GM18507 (cell line): Measurements from ENCODE around the gene CPEB2.

ENCODE experiments used
- DNase-seq: peaks from one replicate; pipeline ENCODE4 v3.0.0; 2011; ENCODE audit warnings: low read depth; ENCODE audit not compliant: insufficient read length; ENCODE audit errors: extremely low spot score
- FAIRE-seq: peaks from 2 replicates; lab custom pipeline; 2011; peaks lifted over from hg19 to GRCh38; lab: Jason Lieb, UNC

Gene CPEB2

GRCh38 chr4:15006416-15007024 is 4.2 kb downstream of the CPEB2 start:
- DNase-seq: no peak
- peak; percentile 74 for FAIRE-seq

DNA sequence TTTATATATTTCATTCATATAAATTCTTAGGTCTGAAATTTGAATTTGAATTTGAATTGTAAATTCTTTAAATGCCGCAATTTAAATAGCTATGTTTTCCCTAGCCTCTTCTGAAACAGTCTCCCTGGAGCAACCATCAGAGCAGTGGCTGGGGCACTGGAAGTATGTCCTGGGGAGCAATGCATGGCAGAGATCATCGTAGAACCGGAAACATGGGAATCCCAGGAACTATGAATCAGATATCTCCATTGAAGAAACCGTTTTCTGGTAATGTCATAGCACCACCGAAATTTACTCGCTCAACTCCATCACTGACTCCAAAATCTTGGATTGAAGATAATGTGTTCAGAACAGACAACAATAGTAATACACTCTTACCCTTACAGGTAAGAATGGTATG is 4.9 kb downstream of the CPEB2 start:
- DNase-seq (no peak), FAIRE-seq (no peak)

GRCh38 chr4:15010038-15010585 is 7.8 kb downstream of the CPEB2 start:
- no peak for DNase-seq
- no peak for FAIRE-seq

DNA sequence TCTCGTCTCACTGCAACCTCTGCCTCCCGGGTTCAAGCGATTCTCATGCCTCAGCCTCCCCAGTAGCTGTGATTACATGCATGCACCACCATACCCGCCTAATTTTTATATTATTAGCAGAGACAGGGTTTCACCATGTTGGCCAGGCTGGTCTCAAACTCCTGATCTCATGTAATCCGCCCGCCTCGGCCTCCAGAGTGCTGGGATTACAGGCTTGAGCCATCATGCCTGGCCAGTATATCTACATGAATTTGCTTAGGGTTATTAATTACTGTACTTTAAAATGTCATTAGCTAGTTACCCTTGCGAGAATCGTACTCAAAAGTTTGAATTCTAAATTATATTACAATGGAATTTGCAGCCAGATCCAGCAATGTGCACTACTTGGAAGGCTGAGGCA is 8.9 kb downstream of the CPEB2 start:
- FAIRE-seq: no peak
- no peak for DNase-seq

DNA sequence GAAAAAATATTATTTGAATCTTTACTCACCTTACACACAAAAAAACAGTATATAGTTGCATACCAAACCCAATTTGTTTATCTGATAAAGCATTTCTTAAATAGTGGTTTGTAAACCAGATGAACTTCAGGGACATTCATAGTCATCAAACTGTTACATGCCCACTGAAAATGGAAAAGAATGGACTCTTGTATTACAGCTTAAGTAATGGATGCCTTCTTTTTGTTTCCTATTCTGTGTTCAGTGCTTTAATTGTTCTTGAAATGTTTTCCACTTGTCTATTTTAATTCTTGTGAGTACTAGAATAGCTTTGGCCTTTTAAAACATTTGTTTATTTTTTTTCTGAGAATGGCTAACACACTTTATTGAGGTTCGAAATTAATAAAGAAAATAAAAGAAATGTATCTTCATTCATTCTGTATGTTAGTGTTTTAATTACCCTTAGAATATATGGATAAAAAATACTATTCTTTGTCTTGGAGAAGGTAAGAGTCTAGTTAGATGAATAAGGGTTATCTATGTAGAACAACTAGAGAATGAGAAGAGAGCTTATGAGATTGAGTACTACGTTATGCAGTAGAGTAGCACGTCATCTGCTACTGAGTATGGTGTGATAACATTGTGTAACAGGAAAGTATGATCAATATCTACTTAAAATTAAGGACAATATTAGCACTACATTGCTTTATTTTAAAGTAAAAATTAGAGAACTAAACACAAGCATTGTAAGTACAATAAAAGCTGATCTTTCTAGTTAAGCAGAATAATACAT is 9.9 kb downstream of the CPEB2 start:
- no peak for DNase-seq
- FAIRE-seq: no peak

GRCh38 chr4:15013585-15013984 is 11.3 kb downstream of the CPEB2 start:
- no peak for FAIRE-seq

DNA sequence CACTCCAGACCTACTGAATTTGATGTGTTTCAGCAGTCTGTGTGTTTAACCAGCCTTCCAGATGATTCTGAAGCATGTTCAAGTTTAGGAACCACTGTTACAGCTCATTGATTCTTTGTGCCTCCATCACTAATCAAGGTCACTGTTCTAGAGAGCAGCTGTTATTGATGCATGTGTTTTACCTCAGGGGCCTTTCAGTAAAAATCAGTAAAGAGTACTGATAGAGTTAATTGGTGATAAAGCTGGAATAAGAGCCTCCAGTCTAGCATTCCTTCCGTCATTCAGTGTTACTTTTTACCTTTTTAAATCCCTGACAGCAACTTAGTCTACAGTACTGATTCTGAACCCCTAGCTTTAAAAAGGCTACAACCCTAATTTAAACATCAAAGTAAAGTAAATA is 12.9 kb downstream of the CPEB2 start:
- DNase-seq: no peak
- FAIRE-seq: no peak

More at GRCh38 chr4:15013585-15013984, 11.3 kb downstream of the CPEB2 start:
- no peak for DNase-seq

DNA sequence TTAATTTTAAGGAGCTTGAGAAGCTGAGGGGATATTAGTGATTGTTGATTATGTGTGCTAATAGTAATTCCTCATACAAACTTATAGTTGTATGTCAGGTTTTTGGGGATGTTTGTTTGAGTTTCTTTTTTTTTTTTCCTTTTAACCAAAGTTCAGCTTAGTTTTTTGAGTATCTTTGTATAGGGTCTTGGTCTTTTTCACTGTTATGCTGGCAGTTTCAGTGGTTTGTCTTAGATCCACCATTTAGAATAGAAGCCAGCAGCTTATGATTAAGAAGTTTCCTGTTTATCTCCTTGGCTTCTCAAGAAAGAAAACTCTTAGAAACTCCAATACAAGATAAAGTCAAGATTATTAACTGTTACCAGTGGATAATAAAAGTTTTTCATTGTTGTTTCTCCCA is 16.1 kb downstream of the CPEB2 start:
- DNase-seq (no peak), FAIRE-seq (no peak)

GRCh38 chr4:15020502-15021286 is 18.4 kb downstream of the CPEB2 start:
- FAIRE-seq: peak; percentile 56
- no peak for DNase-seq

DNA sequence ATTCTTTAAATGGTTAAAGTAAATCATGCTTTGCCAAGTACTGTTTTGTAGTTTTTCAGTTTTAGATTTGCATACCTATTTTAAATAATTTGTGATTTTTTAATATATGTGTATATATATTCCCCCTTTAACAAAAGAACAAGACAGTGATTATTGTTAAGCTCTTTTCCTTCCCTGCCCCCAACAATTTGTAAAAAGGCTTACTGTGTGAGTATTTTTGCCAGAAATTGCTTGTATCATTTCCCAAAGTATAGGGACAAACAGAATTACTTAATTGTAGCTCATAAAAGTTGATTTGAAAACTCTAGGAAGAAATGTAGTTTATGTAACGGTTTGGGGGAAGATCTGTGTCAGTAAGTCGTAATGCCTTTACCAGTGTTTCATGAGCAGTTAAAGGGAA is 19.0 kb downstream of the CPEB2 start:
- DNase-seq (no peak), FAIRE-seq (no peak)

DNA sequence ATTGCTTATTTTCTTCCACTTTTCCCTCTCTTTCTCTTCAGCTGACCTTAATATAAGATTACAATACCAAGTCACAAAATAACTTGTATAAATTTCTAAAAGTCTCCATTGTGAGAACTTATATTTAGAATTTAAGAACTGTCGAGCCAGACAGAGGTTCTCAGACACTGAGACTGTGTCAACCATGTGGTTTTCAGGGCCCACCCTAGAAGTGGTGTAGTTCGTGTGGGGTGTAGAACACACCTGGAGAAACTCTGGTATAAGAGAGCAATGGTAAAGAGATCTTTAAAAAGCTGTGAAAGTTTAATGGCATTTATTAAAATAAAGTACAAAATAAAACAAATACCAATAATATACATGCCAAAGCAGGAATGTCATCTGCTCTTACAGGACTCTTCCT is 19.7 kb downstream of the CPEB2 start:
- FAIRE-seq (no peak), DNase-seq (no peak)

- DNase-seq (no peak), FAIRE-seq (no peak)
Observed at GRCh38 chr4:15024386-15024785, 22.1 kb downstream of the CPEB2 start.

- FAIRE-seq (no peak), DNase-seq (no peak)
Observed at GRCh38 chr4:15025693-15026092, 23.4 kb downstream of the CPEB2 start.

- FAIRE-seq (no peak), DNase-seq (no peak)
Observed at GRCh38 chr4:15027921-15028435, 25.7 kb downstream of the CPEB2 start.

DNA sequence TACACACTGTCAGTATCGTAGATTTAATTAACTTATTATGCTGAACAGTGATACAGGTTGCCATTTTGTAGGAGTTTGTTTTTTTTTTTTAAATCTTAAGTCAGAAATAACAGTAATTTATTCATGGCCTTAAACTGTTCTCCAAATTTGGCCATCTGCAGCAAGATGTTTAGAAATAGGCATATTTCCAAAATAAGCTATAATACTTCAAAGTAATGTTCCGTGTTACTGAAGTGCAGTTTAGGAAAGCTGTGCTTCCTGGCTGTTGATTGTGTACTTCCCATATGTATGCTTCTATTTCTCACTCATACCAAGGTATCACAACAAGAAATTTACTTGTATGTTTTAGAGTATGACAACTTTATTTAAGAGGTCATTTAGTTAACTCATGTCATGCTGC is 28.9 kb downstream of the CPEB2 start:
- DNase-seq: no peak
- FAIRE-seq: no peak

- FAIRE-seq: no peak
- DNase-seq: no peak
Observed at GRCh38 chr4:15031993-15032675, 29.9 kb downstream of the CPEB2 start.

GRCh38 chr4:15034071-15034764 is 31.9 kb downstream of the CPEB2 start:
- DNase-seq (no peak), FAIRE-seq (no peak)

DNA sequence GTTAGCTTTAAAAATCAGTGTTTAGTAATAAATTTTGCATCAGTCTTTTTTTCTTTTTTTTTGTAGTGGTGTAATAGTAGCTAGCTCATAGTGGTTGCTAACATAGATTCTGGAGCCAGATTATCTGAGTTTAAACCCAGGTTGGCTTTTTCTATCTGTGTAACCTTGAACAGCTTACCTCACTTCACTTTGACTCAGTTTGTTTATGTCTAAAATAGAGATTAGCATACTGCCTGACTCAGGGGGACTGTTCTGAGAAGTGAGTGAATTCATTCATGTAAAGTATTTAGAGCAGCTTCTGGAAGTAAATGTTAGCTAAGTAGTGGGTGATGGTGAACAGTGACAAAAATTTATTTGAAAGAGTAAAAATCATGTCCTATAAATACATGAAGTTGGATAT is 32.9 kb downstream of the CPEB2 start:
- DNase-seq: no peak
- no peak for FAIRE-seq

- no peak for FAIRE-seq
- no peak for DNase-seq
Observed at GRCh38 chr4:15037923-15038541, 35.8 kb downstream of the CPEB2 start.
